GM12878 (cell line): ENCODE measurements around the gene GOLGA8A. TPM values are rescaled to one million over a fixed set of nuclear protein-coding genes. Genes with fewer than 3 reads are reported as not detected.

Experiments
- ATAC-seq: fragments of 200-7000 bp; cut with Tn5 transposase; 3 replicates; pipeline ENCODE4 v1.9.1; 2020; ENCODE audit warnings: mild to moderate bottlenecking, moderate library complexity
- Bru-seq: library from RNA; stranded (reverse); fragments of 400-500 nt; gene quantifications from one replicate; lab custom pipeline; 2021; lab: Mats Ljungman, UMichigan
- BruChase-seq, 2 experiments: library from RNA; stranded (reverse); fragments of 400-500 nt; gene quantifications; one replicate each; lab custom pipeline; 2021; lab: Mats Ljungman, UMichigan
- BruUV-seq: library from RNA; stranded (reverse); fragments of 400-500 nt; replicated peaks from 2 replicates; lab custom pipeline; 2021; lab: Mats Ljungman, UMichigan
- CTCF ChIA-PET: fragments of 300-600 bp; sonication (Branson Sonifier 250); formaldehyde crosslinking; extraction: SDS; loops from one replicate; lab custom pipeline; 2021; ENCODE audit warnings: inconsistent platforms; lab: Yijun Ruan, JAX
- POLR2A ChIA-PET: fragments of 350-600 bp; formaldehyde crosslinking; extraction: SDS; loops from one replicate; lab custom pipeline; 2021; ENCODE audit warnings: inconsistent platforms; lab: Charles Lee
- RAD21 ChIA-PET: fragments of 300-600 bp; sonication (Branson Sonifier 250); formaldehyde crosslinking; loops from one replicate; lab custom pipeline; 2023; ENCODE audit warnings: antibody characterized with exemption; ENCODE audit not compliant: unreplicated experiment; lab: Charles Lee
- SMC1A ChIA-PET: fragments of 300-600 bp; sonication (Branson Sonifier 250); formaldehyde crosslinking; loops from one replicate; lab custom pipeline; 2023; ENCODE audit not compliant: unreplicated experiment, uncharacterized antibody; lab: Charles Lee
- DNase-seq: peaks from one replicate; pipeline ENCODE4 v3.0.0-alpha.2; 2011; ENCODE audit warnings: low read depth, low spot score
- FAIRE-seq: peaks from 3 replicates; lab custom pipeline; 2011; peaks lifted over from hg19 to GRCh38; lab: Jason Lieb, UNC
- H2AFZ ChIP-seq: 2 replicates; pipeline ENCODE4 v1.6.0; 2011; ENCODE audit warnings: low read depth, low read length, control low read depth; ENCODE audit not compliant: control insufficient read depth
- H3K27ac ChIP-seq: 2 replicates; pipeline ENCODE4 v1.5.1; 2011; ENCODE audit warnings: control low read depth; ENCODE audit not compliant: control insufficient read depth, insufficient read depth
- H3K27me3 ChIP-seq, 2 experiments: replicated peaks in 1 of 2; 2 replicates each; pipeline versions ENCODE4 v1.6.0 to v1.6.1; 2011; ENCODE audit warnings: low read length in 1 of 2; ENCODE audit not compliant: control insufficient read depth in 2 of 2, insufficient read depth in 2 of 2
- H3K36me3 ChIP-seq, 2 experiments: 2 replicates each; pipeline ENCODE4 v1.5.1; 2011; ENCODE audit warnings: low read length in 1 of 2; ENCODE audit not compliant: control insufficient read depth in 2 of 2, insufficient read depth in 2 of 2
- H3K4me1 ChIP-seq: 2 replicates; pipeline ENCODE4 v1.6.1; 2011; ENCODE audit warnings: mild to moderate bottlenecking, low read length, moderate library complexity, mixed read lengths; ENCODE audit not compliant: control insufficient read depth, insufficient read depth
- H3K4me2 ChIP-seq: 2 replicates; pipeline ENCODE4 v1.6.0; 2011; ENCODE audit warnings: control low read depth; ENCODE audit not compliant: control insufficient read depth, insufficient read depth
- H3K4me3 ChIP-seq: fragments of 200-600 bp; sonication (generic); 2 replicates; pipeline ENCODE4 v1.5.1; 2016
- H3K79me2 ChIP-seq: 2 replicates; pipeline ENCODE4 v1.6.0; 2011; ENCODE audit warnings: low read length; ENCODE audit not compliant: control insufficient read depth, insufficient read depth
- H3K9ac ChIP-seq: 2 replicates; pipeline ENCODE4 v1.8.0; 2011; ENCODE audit warnings: low read length, control low read depth, mixed read lengths; ENCODE audit not compliant: control insufficient read depth, insufficient read depth
- H3K9me3 ChIP-seq: replicated peaks from 3 replicates; pipeline ENCODE4 v1.5.1; 2011; ENCODE audit warnings: mild to moderate bottlenecking, low read length; ENCODE audit not compliant: control insufficient read depth, insufficient read depth
- H4K20me1 ChIP-seq: 2 replicates; pipeline ENCODE4 v1.6.0; 2011; ENCODE audit not compliant: control insufficient read depth, insufficient read depth
- BCL11A ChIP-seq: IDR thresholded peaks from 2 replicates; pipeline ENCODE4 v1.6.1; 2011; ENCODE audit warnings: low read depth, low read length
- CBFB ChIP-seq: IDR thresholded peaks from 2 replicates; pipeline ENCODE4 v1.6.1; 2016; ENCODE audit warnings: antibody characterized with exemption, low read depth
- CREB1 ChIP-seq: IDR thresholded peaks from 2 replicates; pipeline ENCODE4 v1.6.1; 2012; ENCODE audit warnings: low read depth, mild to moderate bottlenecking, inconsistent platforms
- FOXM1 ChIP-seq: IDR thresholded peaks from 2 replicates; pipeline ENCODE4 v1.6.1; 2012; ENCODE audit warnings: low read depth, mild to moderate bottlenecking, inconsistent platforms, low read length, moderate library complexity
- HCFC1 ChIP-seq: fragments of 150-350 bp; IDR thresholded peaks from 2 replicates; pipeline ENCODE4 v1.6.1; 2014; ENCODE audit warnings: low read length
- IKZF1 ChIP-seq: fragments of 450-650 bp; conservative IDR thresholded peaks from 2 replicates; pipeline ENCODE4 v1.6.1; 2017; ENCODE audit warnings: antibody characterized with exemption, mild to moderate bottlenecking
- MEF2B ChIP-seq: fragments of 450-650 bp; IDR thresholded peaks from 2 replicates; pipeline ENCODE4 v1.6.1; 2018; ENCODE audit warnings: mild to moderate bottlenecking, moderate library complexity; ENCODE audit not compliant: partially characterized antibody, poor library complexity, severe bottlenecking
- MXI1 ChIP-seq: fragments of 150-350 bp; IDR thresholded peaks from 2 replicates; pipeline ENCODE4 v1.6.1; 2011; ENCODE audit warnings: low read depth, mild to moderate bottlenecking, inconsistent platforms, low read length, improper control_type of control experiment
- NBN ChIP-seq: fragments of 450-650 bp; IDR thresholded peaks from 2 replicates; pipeline ENCODE4 v1.6.1; 2016
- PBX3 ChIP-seq: IDR thresholded peaks from 2 replicates; pipeline ENCODE4 v1.6.1; 2011; ENCODE audit warnings: mild to moderate bottlenecking, low read depth, low read length, moderate library complexity; ENCODE audit not compliant: insufficient replicate concordance
- POLR2A ChIP-seq: IDR thresholded peaks from 2 replicates; pipeline ENCODE4 v1.6.1; 2011; ENCODE audit warnings: low read depth, mild to moderate bottlenecking, low read length
- POLR2AphosphoS5 ChIP-seq: IDR thresholded peaks from 2 replicates; pipeline ENCODE4 v1.6.1; 2011; ENCODE audit warnings: mild to moderate bottlenecking, low read length, inconsistent platforms
- POU2F2 ChIP-seq: IDR thresholded peaks from 3 replicates; pipeline ENCODE4 v1.6.1; 2011; ENCODE audit warnings: low read depth, mild to moderate bottlenecking, low read length, borderline replicate concordance
- SP1 ChIP-seq: IDR thresholded peaks from one replicate; pipeline ENCODE4 v1.6.1; 2011; ENCODE audit warnings: low read depth, low read length
- TAF1 ChIP-seq: IDR thresholded peaks from 2 replicates; pipeline ENCODE4 v1.6.1; 2011; ENCODE audit warnings: mild to moderate bottlenecking, low read depth, low read length, borderline replicate concordance
- YY1 ChIP-seq: IDR thresholded peaks from 2 replicates; pipeline ENCODE4 v1.6.1; 2011; ENCODE audit warnings: low read depth, mild to moderate bottlenecking, low read length
- ZNF687 ChIP-seq: fragments of 450-650 bp; IDR thresholded peaks from 2 replicates; pipeline ENCODE4 v1.6.1; 2017; ENCODE audit warnings: mild to moderate bottlenecking, moderate library complexity
- WGBS: methylation state at CpG from one replicate; pipeline ENCODE4 v1.1.6; 2016; ENCODE audit warnings: low lambda C conversion rate; ENCODE audit not compliant: insufficient replicate concordance, insufficient coverage; ENCODE audit errors: missing lambda C conversion rate; 5-methylcytosine and 5-hydroxymethylcytosine counted together
- in situ Hi-C: fragments of 300-500 bp; cut with MboI; formaldehyde crosslinking; loops from 9 replicates; pipeline ENCODE4 v1.14.3; 2018; ENCODE audit warnings: mixed read lengths
- intact Hi-C: fragments of 100-400 bp; cut with micrococcal nuclease; formaldehyde crosslinking; loops from one replicate; pipeline ENCODE4 v1.14.2; 2022; ENCODE audit not compliant: unreplicated experiment
- long read RNA-seq, 2 experiments: library from polyadenylated mRNA; unstranded; transcript quantifications; one replicate each; pipeline ENCODE4 v2.0.0, GENCODE V29; 2019 to 2020
- polyA minus RNA-seq, 3 experiments: library from RNA; depleted of rRNA, polyadenylated mRNA; stranded (reverse); fragments of >200 nt; gene quantifications; 2 replicates each; pipeline ENCODE4 v1.2.3, GENCODE V29; 2011
- polyA plus RNA-seq, 11 experiments: library from polyadenylated mRNA; depleted of rRNA in 4 of 11; unstranded in 6 of 11; stranded (reverse) in 5 of 11; fragments of >200 nt; fragmentation: Nextera tagmentation in 4 of 11; fragmentation: Illumina TruSeq in 1 of 11; extraction: Ambion mirVana in 4 of 11; extraction: Trizol in 1 of 11; gene quantifications; 1 replicate in 1 of 11; 2 replicates in 10 of 11; pipeline versions ENCODE4 v1.2.1 to v1.2.3, GENCODE V29; 2011 to 2016; ENCODE audit warnings: inconsistent platforms in 2 of 11, missing spikeins in 2 of 11, low read depth in 1 of 11
- total RNA-seq, 4 experiments: library from RNA; depleted of rRNA in 3 of 4; stranded (reverse); fragments of >200 nt in 3 of 4; fragmentation: Illumina TruSeq in 1 of 4; extraction: Trizol in 1 of 4; gene quantifications; 2 replicates each; pipeline versions ENCODE4 v1.2.1 to v1.2.3, GENCODE V29; 2013 to 2021

The GOLGA8A gene
- 431 and 446 TPM in 2 replicates for total RNA-seq (2013; cell fraction: nucleolus; rRNA removed)
- total RNA-seq (2014; rRNA removed) (40.7 and 42.9 TPM in 2 replicates), total RNA-seq (2014; rRNA removed; fragmentation: Illumina TruSeq; extraction: Trizol) (55.4 and 56.0 TPM in 2 replicates), total RNA-seq (2021) (67.0 and 80.5 TPM in 2 replicates), polyA plus RNA-seq (2011; rRNA removed) (96.8 and 151 TPM in 2 replicates), polyA plus RNA-seq (2014; fragmentation: Illumina TruSeq; extraction: Trizol) (84.0 and 86.5 TPM in 2 replicates), polyA plus RNA-seq (2014; fragmentation: Nextera tagmentation; extraction: Ambion mirVana) (10 to 100 TPM; 14.5 to 21.8 TPM), polyA plus RNA-seq (2014; rRNA removed) (117 and 132 TPM in 2 replicates), polyA plus RNA-seq (2016; fragmentation: Nextera tagmentation; extraction: Ambion mirVana) (10 to 100 TPM; 22.4 to 22.6 TPM), polyA minus RNA-seq (2011; rRNA and poly(A)+ RNA removed) (10.4 and 13.5 TPM in 2 replicates), Bru-seq, nascent RNA (percentile 96 among the genes with signal in this experiment), BruChase-seq, experiment 1, labeled RNA remaining after a 6-hour chase (percentile 99 among the genes with signal in this experiment), BruChase-seq, experiment 2, labeled RNA remaining after a 2-hour chase (percentile 98 among the genes with signal in this experiment)
- 242 TPM for polyA plus RNA-seq (2011; ENCODE audit: low read depth)
- 27.9 and 31.3 TPM in 2 replicates for polyA plus RNA-seq (2011; cell fraction: cytosol; rRNA removed)
- 440 and 533 TPM in 2 replicates for polyA plus RNA-seq (2011; cell fraction: nucleus; rRNA removed)
- 252 and 271 TPM in 2 replicates for polyA plus RNA-seq (2012)
- polyA minus RNA-seq (2011; cell fraction: cytosol; rRNA and poly(A)+ RNA removed): 8.0 and 8.8 TPM in 2 replicates
- polyA minus RNA-seq (2011; cell fraction: nucleus; rRNA and poly(A)+ RNA removed): 30.3 and 41.0 TPM in 2 replicates
- long read RNA-seq, experiment 1, partial matches to known transcripts: 3 of 3 reads
- long read RNA-seq, experiment 1, other reads (novel, unspliced or antisense): 0 of 3 reads
- long read RNA-seq, experiment 2, partial matches to known transcripts: 27 of 33 reads
- long read RNA-seq, experiment 2, other reads (novel, unspliced or antisense): 6 of 33 reads

GRCh38 chr15:34437687-34438086, at the start of gene GOLGA8A:
Gene GOLGA8A (minus strand): TSS chr15:34437808. CDS start chr15:34389691, 48,117 bp downstream.
- ChIA-PET POLR2A (no interaction called here), RAD21 (interaction anchor here (1.0 to 2.4 kb wide), 2 partner anchors 70 to 150 kb away, joined by 4 to 6 read pairs; partner anchors contain the start of gene LPCAT4), SMC1A (no interaction called here), CTCF (interaction anchor here (1.1 kb wide), 1 partner anchor 70 kb away, joined by 3 read pairs; the partner anchor contains the start of gene LPCAT4)
- WGBS: 1% methylated on average over 33 of the region's 33 CpGs
- Histone ChIP-seq H3K36me3 (no peaks in the 10 kb centered on the region; a peak in 1 of 4 replicates), H4K20me1 (no peaks in the 10 kb centered on the region), H3K4me1 (peaks cover 4% of the 10 kb centered on the region; the same call in 1 of the 2 replicates), H3K9me3 (no peaks in the 10 kb centered on the region), H3K79me2 (peaks cover 39% of the 10 kb centered on the region), H3K9ac (peak within 1 kb of the TSS; percentile 77), H3K4me2 (peak within 1 kb of the TSS; percentile 81), H3K27me3 (no peaks in the 10 kb centered on the region), H3K27ac (peak within 1 kb of the TSS; percentile 44), H2AFZ (peak within 1 kb of the TSS; percentile 94), H3K4me3 (peak within 1 kb of the TSS; percentile 97)
- DNase-seq: peak; percentile 74
- BruUV-seq: no TSS peak
- in situ Hi-C loops: no loop called here
- peak; percentile 68 for ATAC-seq
- intact Hi-C loops: no loop called here
- FAIRE-seq: peak; percentile 47
- TF ChIP-seq MEF2B: peak; percentile 68
- peak; percentile 51 for TF ChIP-seq HCFC1
- TF ChIP-seq FOXM1: no peak
- TF ChIP-seq ZNF687: peak; percentile 97
- TF ChIP-seq NBN: no peak
- TF ChIP-seq POLR2A: peak; percentile 78
- TF ChIP-seq PBX3: no peak
- TF ChIP-seq BCL11A: no peak
- TF ChIP-seq SP1: no peak
- TF ChIP-seq POLR2AphosphoS5: peak; percentile 57; the same call in 1 of the 2 replicates
- peak; percentile 55; the same call in 1 of the 2 replicates for TF ChIP-seq CBFB
- TF ChIP-seq MXI1: peak; percentile 94
- peak; percentile 42 for TF ChIP-seq IKZF1
- TF ChIP-seq POU2F2: 0 out of 3 replicates have a peak, but pooled peaks have one; percentile 34
- peak; percentile 77; the same call in 1 of the 2 replicates for TF ChIP-seq TAF1
- peak; percentile 40; the same call in 1 of the 2 replicates for TF ChIP-seq CREB1
- peak; percentile 44; the same call in 1 of the 2 replicates for TF ChIP-seq YY1
